Dermis blood vessel endothelial cell (primary cell): ENCODE measurements around the gene BACH2. TPM values are rescaled to one million over a fixed set of nuclear protein-coding genes. Genes with fewer than 3 reads are reported as not detected.

ENCODE experiments used
- DNase-seq: peaks from one replicate; pipeline ENCODE4 v3.0.0; 2010
- total RNA-seq: library from RNA; depleted of rRNA; stranded (reverse); fragments of >200 nt; gene quantifications from 2 replicates; pipeline ENCODE4 v1.2.3, GENCODE V29; 2014

BACH2 gene
- total RNA-seq, 1 donor from 2014 or later = 1.2 TPM

DNA sequence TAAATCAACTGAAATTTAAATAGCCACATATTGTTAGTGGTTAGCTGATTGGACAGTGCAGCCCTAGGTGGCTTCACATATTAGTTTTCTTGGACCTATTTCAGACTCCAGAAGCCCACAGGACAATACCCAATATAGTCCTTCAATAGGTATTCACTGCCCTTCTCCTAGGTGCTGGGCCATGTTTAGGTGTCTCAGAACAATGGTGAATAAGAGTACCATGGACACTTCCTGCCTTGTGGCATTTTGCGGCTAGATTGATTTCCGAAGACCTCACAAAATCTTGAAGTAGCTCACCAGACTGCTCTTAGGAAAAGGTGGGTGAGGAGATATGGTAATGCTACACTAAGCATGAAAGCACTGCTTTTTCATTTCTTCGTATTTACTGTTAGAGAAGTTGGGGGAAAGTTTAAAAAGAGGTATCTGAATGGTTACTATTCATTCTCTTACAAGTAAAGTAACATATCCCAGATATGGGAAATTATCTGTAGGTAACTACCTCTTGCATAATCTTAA, 203.0 kb downstream of the BACH2 start:
- no peak for DNase-seq

GRCh38 chr6:90090866-90091265, 205.8 kb downstream of the BACH2 start:
- no peak for DNase-seq

DNA sequence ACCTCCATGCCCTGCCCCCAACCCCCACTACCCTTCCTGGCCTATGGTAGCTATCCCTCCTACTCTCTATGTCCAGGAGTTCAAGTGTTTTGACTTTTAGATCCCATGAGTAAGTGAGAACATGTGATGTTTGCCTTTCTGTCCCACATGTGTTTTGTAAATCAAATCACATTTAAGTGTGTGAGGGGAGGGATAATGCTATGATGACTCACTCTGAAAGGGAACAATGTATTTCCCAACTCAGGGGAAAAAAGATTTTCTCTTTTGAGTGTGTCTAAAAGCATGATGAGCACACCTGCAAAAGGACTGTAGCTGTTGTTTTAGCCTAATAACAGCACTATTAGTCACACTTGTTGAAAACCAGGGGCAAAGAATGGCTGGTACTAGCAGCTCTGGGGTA, 208.6 kb downstream of the BACH2 start:
- DNase-seq = peak; percentile 58

- DNase-seq = no peak
Measured at GRCh38 chr6:90087106-90087833, 209.4 kb downstream of the BACH2 start.

GRCh38 chr6:90086517-90086916, 210.1 kb downstream of the BACH2 start:
- DNase-seq = peak; percentile 45

DNA sequence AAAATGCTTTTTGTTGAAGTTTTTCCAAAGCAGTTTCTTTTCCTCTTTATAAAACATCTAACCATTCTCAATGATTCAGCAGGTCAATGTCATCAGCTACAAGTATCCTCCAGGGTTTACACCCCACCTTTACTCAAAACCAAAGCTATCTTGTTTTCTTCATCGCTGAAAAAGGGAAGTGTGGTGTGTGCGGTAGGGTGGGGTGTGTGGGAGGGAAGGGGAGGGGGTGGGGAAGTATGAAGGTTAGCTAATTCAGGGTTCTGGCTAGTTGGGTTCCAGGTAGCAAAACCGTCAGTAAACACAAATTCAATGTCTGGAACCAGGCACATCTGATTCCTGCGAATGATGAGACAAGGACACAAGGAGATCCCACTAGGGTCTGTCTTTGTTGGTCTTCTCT, 212.8 kb downstream of the BACH2 start:
- DNase-seq = no peak

DNA sequence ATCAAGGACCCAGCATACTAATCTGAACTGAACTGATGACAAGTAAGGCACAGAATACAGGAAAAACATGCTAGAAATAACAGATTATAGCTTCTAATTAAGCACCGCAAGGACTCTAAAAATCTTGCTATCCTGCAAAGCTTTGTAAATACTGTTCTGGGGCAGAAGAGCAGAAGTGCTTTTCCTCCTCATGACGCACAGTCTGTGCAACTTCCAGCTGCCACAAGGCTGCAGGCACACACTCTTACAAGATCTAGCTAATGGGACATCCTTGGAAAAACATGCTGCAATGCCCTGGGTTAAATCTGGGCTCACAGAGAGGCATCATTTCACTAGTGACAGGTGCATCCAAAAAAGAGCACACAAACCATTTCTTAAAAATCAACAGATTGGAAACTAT, 213.8 kb downstream of the BACH2 start:
- no peak for DNase-seq

- DNase-seq = no peak
Measured at GRCh38 chr6:90080876-90081481, 215.7 kb downstream of the BACH2 start.

GRCh38 chr6:90079560-90080490, 216.8 kb downstream of the BACH2 start:
- no peak for DNase-seq

- DNase-seq = no peak
Measured at GRCh38 chr6:90078513-90079289, 217.9 kb downstream of the BACH2 start.

DNA sequence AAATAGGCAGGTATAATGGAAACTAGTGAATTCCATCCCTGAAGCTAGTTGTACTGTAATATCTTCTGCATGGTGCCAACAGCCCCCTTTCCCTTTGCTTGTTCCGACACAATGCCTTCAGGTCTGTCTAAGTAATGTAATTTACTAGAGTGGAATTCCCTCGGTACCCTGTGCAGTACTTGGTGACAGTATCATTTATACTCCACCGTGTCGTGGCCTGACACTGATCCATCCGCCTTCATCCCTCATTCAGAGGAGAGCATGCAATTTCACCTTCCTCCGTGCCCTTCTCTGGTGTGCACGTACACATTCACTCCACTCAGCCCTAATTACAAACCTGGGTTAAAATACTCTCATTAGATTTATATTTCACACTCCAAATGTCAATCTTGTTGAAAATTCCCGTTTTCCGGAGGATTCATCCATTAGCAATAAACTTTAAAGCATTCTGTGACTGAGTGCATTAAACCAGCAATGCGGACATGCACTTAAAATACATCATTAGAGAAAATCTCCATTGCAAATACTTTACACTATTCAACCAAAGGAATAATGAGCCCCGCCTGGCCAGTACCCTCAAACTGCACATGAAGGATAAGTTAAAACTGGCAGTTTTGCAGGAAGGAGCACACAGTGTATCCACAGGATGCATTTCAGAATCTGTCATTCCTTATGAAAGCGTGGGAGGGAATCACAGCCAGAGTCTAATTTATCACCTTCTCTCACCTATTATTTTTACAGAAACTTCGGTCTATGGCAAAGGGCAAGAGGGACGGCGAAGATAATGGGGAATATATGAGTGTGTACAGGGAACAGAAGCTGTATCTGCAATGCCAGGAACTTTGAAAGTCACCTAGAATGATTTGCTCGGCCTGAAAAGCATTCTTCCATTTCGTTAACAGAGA, 219.9 kb downstream of the BACH2 start:
- no peak for DNase-seq

- no peak for DNase-seq
Measured at GRCh38 chr6:90074161-90074850, 222.3 kb downstream of the BACH2 start.

DNA sequence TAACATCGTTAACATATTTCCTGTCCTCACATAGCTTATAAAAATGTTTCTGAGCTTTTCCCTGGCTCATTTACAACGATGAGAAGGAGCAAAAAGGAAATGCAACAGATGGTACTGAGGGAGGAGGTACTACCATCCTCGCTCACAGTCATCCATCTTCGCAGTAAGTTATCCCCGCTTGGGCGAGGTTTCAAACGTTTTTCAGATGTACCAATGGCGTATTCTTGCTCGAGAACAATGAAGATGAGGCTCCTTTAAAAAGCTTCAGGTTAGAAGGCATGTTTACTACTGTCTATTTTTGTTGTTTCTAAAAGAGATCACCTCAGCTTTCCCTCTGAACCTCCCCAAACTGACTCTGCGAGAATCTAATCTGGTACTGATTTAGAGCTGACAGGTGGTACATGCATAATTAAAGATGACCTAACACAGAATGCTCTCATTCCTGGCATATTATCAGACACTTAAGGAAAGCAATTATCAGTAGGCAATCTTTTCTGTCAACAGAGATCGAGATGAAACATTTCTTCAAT, 223.6 kb downstream of the BACH2 start:
- no peak for DNase-seq

DNA sequence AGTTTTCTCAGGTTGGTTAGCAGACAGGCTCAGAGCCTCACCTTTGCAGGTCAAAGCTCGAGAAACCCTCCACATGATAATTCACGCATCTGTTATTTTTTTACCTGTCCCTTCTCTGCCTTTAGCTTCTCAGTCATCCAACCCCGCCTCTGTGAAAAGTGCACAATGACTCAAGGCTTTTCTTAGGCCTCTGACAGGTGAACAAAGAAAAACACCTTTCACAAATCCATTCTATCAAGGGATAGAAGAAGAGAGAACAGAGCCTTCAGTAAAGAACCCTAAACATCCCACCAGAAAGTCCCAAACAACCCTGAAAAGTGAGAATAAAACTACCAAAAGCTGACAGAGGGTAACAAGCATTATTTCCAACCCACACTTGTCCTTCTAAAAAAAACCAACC, 224.1 kb downstream of the BACH2 start:
- DNase-seq = no peak

GRCh38 chr6:90068703-90069523, 227.7 kb downstream of the BACH2 start:
- DNase-seq = no peak

- DNase-seq = peak; percentile 53
Measured at GRCh38 chr6:90068264-90068663, 228.4 kb downstream of the BACH2 start.

GRCh38 chr6:90066697-90067096, 229.9 kb downstream of the BACH2 start:
- DNase-seq = no peak

- no peak for DNase-seq
Measured at GRCh38 chr6:90065173-90065572, 231.5 kb downstream of the BACH2 start.

- DNase-seq = no peak
Measured at GRCh38 chr6:90062667-90063066, 234.0 kb downstream of the BACH2 start.
